Measurements from ENCODE around the gene PDE4DIP.
A peak's percentile ranks its signal among the peaks of the same experiment; 100 is the strongest.
"Not testable (repeated sequence)": the region's sequence is repeated elsewhere in the genome, so short reads cannot be mapped to it uniquely, and the experiment has no call there.

The PDE4DIP gene

GRCh38 chr1:148844220-148844619 is at the start of gene PDE4DIP:
PDE4DIP (plus strand) TSS chr1:148844428; CDS start chr1:148844775, 347 bp downstream.
- DNase-seq (ENCODE audit: low read depth in 2 of 2) = peak in 1 of 2 donors; percentile 10

- DNase-seq (ENCODE audit: low read depth in 2 of 2) = not testable (repeated sequence)
These were observed 35.8 kb upstream of the PDE4DIP start for GRCh38 chr1:148808268-148808928.

- DNase-seq (ENCODE audit: low read depth in 2 of 2) = not testable (repeated sequence)
These were observed 35.3 kb upstream of the PDE4DIP start for GRCh38 chr1:148808929-148809283.

- not testable (repeated sequence) for DNase-seq (ENCODE audit: low read depth in 2 of 2)
These were observed 22.0 kb upstream of the PDE4DIP start for GRCh38 chr1:148822180-148822579.

- DNase-seq (ENCODE audit: low read depth in 2 of 2) = not testable (repeated sequence)
These were observed 20.4 kb upstream of the PDE4DIP start for GRCh38 chr1:148823822-148824221.

GRCh38 chr1:148825029-148825428 is 19.2 kb upstream of the PDE4DIP start:
- DNase-seq (ENCODE audit: low read depth in 2 of 2) = not testable (repeated sequence)

- DNase-seq (ENCODE audit: low read depth in 2 of 2) = not testable (repeated sequence)
These were observed 15.7 kb upstream of the PDE4DIP start for GRCh38 chr1:148828531-148828930.

- DNase-seq (ENCODE audit: low read depth in 2 of 2) = not testable (repeated sequence)
These were observed 15.3 kb upstream of the PDE4DIP start for GRCh38 chr1:148828962-148829361.

GRCh38 chr1:148829365-148829764 is 14.9 kb upstream of the PDE4DIP start:
- not testable (repeated sequence) for DNase-seq (ENCODE audit: low read depth in 2 of 2)

GRCh38 chr1:148841262-148841661 is 3.0 kb upstream of the PDE4DIP start:
- DNase-seq (ENCODE audit: low read depth in 2 of 2) = not testable (repeated sequence)

GRCh38 chr1:148844651-148845050 is 423 bp downstream of the PDE4DIP start:
- not testable (repeated sequence) for DNase-seq (ENCODE audit: low read depth in 2 of 2)

- DNase-seq (ENCODE audit: low read depth in 2 of 2) = not testable (repeated sequence)
These were observed 840 bp downstream of the PDE4DIP start for GRCh38 chr1:148845068-148845467.

- DNase-seq (ENCODE audit: low read depth in 2 of 2) = not testable (repeated sequence)
These were observed 6.1 kb downstream of the PDE4DIP start for GRCh38 chr1:148850347-148850746.

- DNase-seq (ENCODE audit: low read depth in 2 of 2) = not testable (repeated sequence)
These were observed 6.6 kb downstream of the PDE4DIP start for GRCh38 chr1:148850840-148851239.

- DNase-seq (ENCODE audit: low read depth in 2 of 2) = not testable (repeated sequence)
These were observed 7.5 kb downstream of the PDE4DIP start for GRCh38 chr1:148851684-148852083.

GRCh38 chr1:148853363-148853762 is 9.1 kb downstream of the PDE4DIP start:
- not testable (repeated sequence) for DNase-seq (ENCODE audit: low read depth in 2 of 2)

GRCh38 chr1:148854063-148854462 is 9.8 kb downstream of the PDE4DIP start:
- not testable (repeated sequence) for DNase-seq (ENCODE audit: low read depth in 2 of 2)

GRCh38 chr1:148855367-148855766 is 11.1 kb downstream of the PDE4DIP start:
- DNase-seq (ENCODE audit: low read depth in 2 of 2) = not testable (repeated sequence)

- DNase-seq (ENCODE audit: low read depth in 2 of 2) = not testable (repeated sequence)
These were observed 15.8 kb downstream of the PDE4DIP start for GRCh38 chr1:148860049-148860448.

- not testable (repeated sequence) for DNase-seq (ENCODE audit: low read depth in 2 of 2)
These were observed 16.5 kb downstream of the PDE4DIP start for GRCh38 chr1:148860579-148861259.

- DNase-seq (ENCODE audit: low read depth in 2 of 2) = not testable (repeated sequence)
These were observed 18.4 kb downstream of the PDE4DIP start for GRCh38 chr1:148862590-148862989.

GRCh38 chr1:148868924-148869633 is 24.9 kb downstream of the PDE4DIP start:
- not testable (repeated sequence) for DNase-seq (ENCODE audit: low read depth in 2 of 2)
